ENCODE measurements around the gene TIGD4.
A peak's percentile ranks its signal among the peaks of the same experiment; 100 is the strongest.

Gene TIGD4

GRCh38 chr4:152779513-152780266 lies at the start of gene TIGD4, which contains the start of gene ARFIP1:
Gene TIGD4, minus strand, starts transcription at chr4:152779730. Its CDS starts 8,726 bp downstream, at chr4:152771004.
Gene ARFIP1, plus strand, starts transcription at chr4:152779954. Its CDS starts 49,680 bp downstream, at chr4:152829634.
- DNase-seq (ENCODE audit: low spot score) = peak; percentile 98

- DNase-seq (ENCODE audit: low spot score) = no peak
These were observed 48.6 kb upstream of the TIGD4 start for GRCh38 chr4:152828122-152828521.

GRCh38 chr4:152825336-152825735 lies 45.8 kb upstream of the TIGD4 start:
- DNase-seq (ENCODE audit: low spot score) = no peak

- DNase-seq (ENCODE audit: low spot score) = no peak
These were observed 45.0 kb upstream of the TIGD4 start for GRCh38 chr4:152824561-152824960.

- DNase-seq (ENCODE audit: low spot score) = no peak
These were observed 42.8 kb upstream of the TIGD4 start for GRCh38 chr4:152822323-152822722.

GRCh38 chr4:152820073-152820472 lies 40.5 kb upstream of the TIGD4 start:
- DNase-seq (ENCODE audit: low spot score) = no peak

- DNase-seq (ENCODE audit: low spot score) = no peak
These were observed 39.6 kb upstream of the TIGD4 start for GRCh38 chr4:152819026-152819645.

- no peak for DNase-seq (ENCODE audit: low spot score)
These were observed 37.8 kb upstream of the TIGD4 start for GRCh38 chr4:152817331-152817730.

- no peak for DNase-seq (ENCODE audit: low spot score)
These were observed 35.5 kb upstream of the TIGD4 start for GRCh38 chr4:152815078-152815477.

- no peak for DNase-seq (ENCODE audit: low spot score)
These were observed 31.3 kb upstream of the TIGD4 start for GRCh38 chr4:152810715-152811287.

GRCh38 chr4:152808670-152809069 lies 29.1 kb upstream of the TIGD4 start:
- no peak for DNase-seq (ENCODE audit: low spot score)

GRCh38 chr4:152807294-152807829 lies 27.8 kb upstream of the TIGD4 start:
- no peak for DNase-seq (ENCODE audit: low spot score)

GRCh38 chr4:152806501-152807125 lies 27.1 kb upstream of the TIGD4 start:
- no peak for DNase-seq (ENCODE audit: low spot score)

GRCh38 chr4:152805818-152806217 lies 26.3 kb upstream of the TIGD4 start:
- no peak for DNase-seq (ENCODE audit: low spot score)

GRCh38 chr4:152805071-152805650 lies 25.6 kb upstream of the TIGD4 start:
- DNase-seq (ENCODE audit: low spot score) = no peak

- DNase-seq (ENCODE audit: low spot score) = no peak
These were observed 24.0 kb upstream of the TIGD4 start for GRCh38 chr4:152803541-152803940.

GRCh38 chr4:152795891-152796290 lies 16.4 kb upstream of the TIGD4 start:
- DNase-seq (ENCODE audit: low spot score) = no peak

- DNase-seq (ENCODE audit: low spot score) = no peak
These were observed 7.1 kb upstream of the TIGD4 start for GRCh38 chr4:152786627-152787026.

- no peak for DNase-seq (ENCODE audit: low spot score)
These were observed 6.4 kb upstream of the TIGD4 start for GRCh38 chr4:152785639-152786615.

GRCh38 chr4:152784490-152785350 lies 5.2 kb upstream of the TIGD4 start:
- no peak for DNase-seq (ENCODE audit: low spot score)
